Gastroesophageal sphincter (tissue), 3 donors: ENCODE data around the gene TNNC1.
A peak's percentile ranks its signal among the peaks of the same experiment; 100 is the strongest.

Experiments
- CTCF ChIP-seq, 4 experiments: fragments of 200-600 bp in 2 of 4; fragments of 450-650 bp in 2 of 4; sonication (generic) in 1 of 4; IDR thresholded peaks; one replicate each; pipeline ENCODE4 v1.5.1; 2017 to 2019; ENCODE audit warnings: antibody characterized with exemption in 4 of 4, mild to moderate bottlenecking in 2 of 4, moderate library complexity in 2 of 4
- EP300 ChIP-seq: sonication (generic); formaldehyde crosslinking; IDR thresholded peaks from one replicate; pipeline ENCODE4 v1.6.1; 2017; ENCODE audit warnings: antibody characterized with exemption, mild to moderate bottlenecking

- TF ChIP-seq EP300 (no peak), CTCF (IDR thresholded peaks at IDR 0.05) (peak in 3 of 4 experiments; percentile 73 to 80 (median 73))
Measured at GRCh38 chr3:52428151-52429005, 25.5 kb downstream of the TNNC1 start.
